ENCODE measurements around the gene ADARB1.

GRCh38 chr21:45204395-45204794 lies 130.0 kb downstream of the ADARB1 start:
- TF ChIP-seq PKNOX1 (IDR thresholded peaks at IDR 0.05): no peak
- no peak for TF ChIP-seq FOXK2 (IDR thresholded peaks at IDR 0.05)
- no peak for TF ChIP-seq SP1 (IDR thresholded peaks at IDR 0.05)
- TF ChIP-seq FOXM1 (IDR thresholded peaks at IDR 0.05; ENCODE audit: borderline replicate concordance): no peak
- no peak for TF ChIP-seq ZNF384 (IDR thresholded peaks at IDR 0.05)
- TF ChIP-seq ARNT (IDR thresholded peaks at IDR 0.05): no peak
- no peak for TF ChIP-seq NFRKB (IDR thresholded peaks at IDR 0.05)
- no peak for TF ChIP-seq SUZ12 (IDR thresholded peaks at IDR 0.05)

All from HEK293T (cell line).